CD14-positive monocyte (primary cell): ENCODE data around the gene ZNF367. TPM values are rescaled to one million over a fixed set of nuclear protein-coding genes. Genes with fewer than 3 reads are reported as not detected.

ENCODE experiments used
- DNase-seq, 3 donors: peaks; one replicate each; pipeline ENCODE4 v3.0.0-alpha.2; 2011 to 2022
- H2AFZ ChIP-seq: 2 replicates; pipeline ENCODE4 v1.6.0; 2012; ENCODE audit warnings: mild to moderate bottlenecking, low read depth, low read length, inconsistent platforms; ENCODE audit not compliant: insufficient read depth, poor library complexity, severe bottlenecking
- H3K27ac ChIP-seq, 2 donors: 1 replicate in 1 of 2; 2 replicates in 1 of 2; pipeline ENCODE4 v1.5.1; 2012 to 2013; ENCODE audit warnings: low read length in 2 of 2, control low read depth in 1 of 2, inconsistent platforms in 1 of 2, low read depth in 1 of 2, mild to moderate bottlenecking in 1 of 2
- H3K27me3 ChIP-seq, 2 donors: one replicate each; pipeline versions ENCODE4 v1.6.0 to v1.6.1; 2011 to 2013; ENCODE audit warnings: low read length in 2 of 2; ENCODE audit not compliant: control insufficient read depth in 2 of 2, insufficient read depth in 2 of 2
- H3K36me3 ChIP-seq, 2 donors: replicated peaks in 1 of 2; 1 replicate in 1 of 2; 2 replicates in 1 of 2; pipeline versions ENCODE4 v1.5.1 to v1.6.1; 2012 to 2013; ENCODE audit warnings: low read length in 2 of 2, control low read depth in 1 of 2, inconsistent platforms in 1 of 2, mild to moderate bottlenecking in 1 of 2; ENCODE audit not compliant: insufficient read depth in 2 of 2, control insufficient read depth in 1 of 2
- H3K4me1 ChIP-seq, 2 donors: 1 replicate in 1 of 2; 2 replicates in 1 of 2; pipeline versions ENCODE4 v1.5.1 to v1.6.1; 2012 to 2013; ENCODE audit warnings: low read length in 2 of 2, control low read depth in 1 of 2, inconsistent platforms in 1 of 2, mild to moderate bottlenecking in 1 of 2, moderate library complexity in 1 of 2; ENCODE audit not compliant: insufficient read depth in 2 of 2, control insufficient read depth in 1 of 2
- H3K4me2 ChIP-seq: replicated peaks from 2 replicates; pipeline ENCODE3; 2012; ENCODE audit warnings: low read length, moderate library complexity, mild to moderate bottlenecking; ENCODE audit not compliant: poor library complexity, severe bottlenecking; ENCODE audit errors: extremely low read depth
- H3K4me3 ChIP-seq, 3 experiments: fragments of 200-600 bp in 1 of 3; sonication (generic) in 1 of 3; replicated peaks in 1 of 3; 1 replicate in 2 of 3; 2 replicates in 1 of 3; pipeline ENCODE4 v1.5.1; 2011 to 2013; ENCODE audit warnings: low read length in 3 of 3, mild to moderate bottlenecking in 3 of 3, control low read depth in 2 of 3, low read depth in 2 of 3, inconsistent platforms in 1 of 3, moderate library complexity in 1 of 3
- H3K79me2 ChIP-seq: 2 replicates; pipeline ENCODE4 v1.6.0; 2012; ENCODE audit warnings: mild to moderate bottlenecking, control low read depth, inconsistent platforms, low read length, moderate library complexity; ENCODE audit not compliant: insufficient read depth
- H3K9ac ChIP-seq: 2 replicates; pipeline ENCODE4 v1.6.0; 2017; ENCODE audit warnings: low read length, mild to moderate bottlenecking; ENCODE audit not compliant: insufficient read depth, poor library complexity, severe bottlenecking
- H3K9me3 ChIP-seq, 2 donors: replicated peaks in 1 of 2; 1 replicate in 1 of 2; 2 replicates in 1 of 2; pipeline versions ENCODE4 v1.5.1 to v1.6.1; 2012 to 2013; ENCODE audit warnings: low read length in 2 of 2, control low read depth in 1 of 2; ENCODE audit not compliant: control insufficient read depth in 1 of 2, insufficient read depth in 1 of 2
- H4K20me1 ChIP-seq: 2 replicates; pipeline ENCODE4 v1.6.0; 2012; ENCODE audit warnings: mild to moderate bottlenecking, low read length, control low read depth, moderate library complexity; ENCODE audit not compliant: insufficient read depth
- H3K27ac Mint-ChIP-seq, 7 donors: one replicate each; pipeline ENCODE4 v1.8.0; 2020; ENCODE audit warnings: mild to moderate bottlenecking in 7 of 7, mixed read lengths in 7 of 7, moderate library complexity in 6 of 7, inconsistent platforms in 2 of 7
- H3K27me3 Mint-ChIP-seq, 3 donors: one replicate each; pipeline ENCODE4 v1.8.0; 2021 to 2022; ENCODE audit warnings: low read depth in 3 of 3, mild to moderate bottlenecking in 3 of 3, mixed read lengths in 3 of 3, moderate library complexity in 3 of 3, inconsistent platforms in 1 of 3
- H3K36me3 Mint-ChIP-seq, 2 donors: one replicate each; pipeline ENCODE4 v1.8.0; 2020; ENCODE audit warnings: mixed read lengths in 2 of 2, inconsistent platforms in 1 of 2, mild to moderate bottlenecking in 1 of 2
- H3K4me1 Mint-ChIP-seq: one replicate; pipeline ENCODE4 v1.8.0; 2020; ENCODE audit warnings: mild to moderate bottlenecking, mixed read lengths
- H3K4me3 Mint-ChIP-seq, 2 donors: one replicate each; pipeline ENCODE4 v1.8.0; 2020; ENCODE audit warnings: mild to moderate bottlenecking in 2 of 2, mixed read lengths in 2 of 2, moderate library complexity in 1 of 2
- H3K9me3 Mint-ChIP-seq, 7 donors: one replicate each; pipeline ENCODE4 v1.8.0; 2020 to 2022; ENCODE audit warnings: mixed read lengths in 7 of 7, mild to moderate bottlenecking in 6 of 7, moderate library complexity in 6 of 7, inconsistent platforms in 2 of 7
- WGBS: methylation state at CpG from one replicate; pipeline ENCODE4 v1.1.5; 2013; ENCODE audit warnings: missing lambda C conversion rate; ENCODE audit not compliant: insufficient coverage; 5-methylcytosine and 5-hydroxymethylcytosine counted together
- intact Hi-C, 2 donors: fragments of 100-400 bp; cut with micrococcal nuclease; formaldehyde crosslinking; loops; one replicate each; pipeline versions ENCODE4 v1.15.0 to v1.15.1; 2023
- polyA plus RNA-seq, 3 donors: library from polyadenylated mRNA; depleted of rRNA in 1 of 3; unstranded in 2 of 3; stranded (reverse) in 1 of 3; fragments of 300-500 nt in 2 of 3; fragments of >200 nt in 1 of 3; fragmentation: Illumina TruSeq in 2 of 3; gene quantifications; 1 replicate in 2 of 3; 2 replicates in 1 of 3; pipeline ENCODE4 v1.2.3, GENCODE V29; 2012 to 2021
- TF ChIP-seq, protein P1 (sequence below): fragments of 200-600 bp; IDR thresholded peaks from one replicate; pipeline ENCODE4 v1.8.0; 2022; ENCODE audit warnings: antibody characterized with exemption, mild to moderate bottlenecking

The ZNF367 gene
- polyA plus RNA-seq, 3 donors: 0.08 to 0.21 TPM; not detected in 1

DNA sequence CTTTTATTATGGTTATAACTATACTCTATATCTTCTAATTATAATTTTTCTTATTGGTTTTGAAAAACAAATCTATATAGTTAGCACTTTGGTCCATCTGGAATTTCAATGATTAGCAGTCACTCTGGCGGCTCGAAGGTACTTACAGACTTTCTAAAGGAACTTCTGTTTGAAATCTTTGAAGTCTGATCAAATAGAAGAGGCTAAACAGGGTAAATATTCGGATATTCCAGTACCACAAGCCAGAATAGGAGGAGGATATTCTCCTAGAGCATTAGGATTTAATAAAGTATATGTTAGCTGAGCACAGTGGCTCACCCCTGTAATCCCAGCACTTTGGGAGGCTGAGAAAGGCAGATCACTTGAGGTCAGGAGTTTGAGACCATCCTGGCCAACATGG, 77.5 kb downstream of the ZNF367 start:
- 93% methylated on average over 3 of the region's 3 CpGs for WGBS
- intact Hi-C loops: no loop called here

DNA sequence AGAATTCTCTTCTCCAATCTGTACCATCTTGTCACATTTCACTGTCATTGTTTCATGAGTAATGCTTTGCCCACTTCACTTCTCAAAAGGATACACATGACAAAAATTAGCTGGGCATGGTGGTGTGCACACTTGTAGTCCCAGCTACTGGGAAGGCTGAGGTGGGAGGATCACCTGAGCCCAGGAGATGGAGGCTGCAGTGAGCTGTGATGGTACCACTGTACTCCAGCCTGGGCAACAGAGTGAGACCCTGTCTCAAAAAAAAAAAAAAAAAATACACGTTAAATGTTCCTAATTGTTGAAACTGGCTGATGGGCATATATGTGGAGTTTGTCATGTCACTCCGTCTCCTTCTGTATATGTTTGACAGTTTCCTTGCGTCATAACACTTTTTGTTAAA, 79.9 kb downstream of the ZNF367 start:
- Histone ChIP-seq H3K4me3 (no peak overlapping the region), H3K9me3 (no peaks in the 10 kb centered on the region), H2AFZ (no peak overlapping the region), H3K4me2 (no peak overlapping the region), H3K9ac (no peak overlapping the region), H3K79me2 (no peaks in the 10 kb centered on the region), H4K20me1 (no peaks in the 10 kb centered on the region), H3K27me3 (no peaks in the 10 kb centered on the region), H3K27ac (no peak overlapping the region), H3K4me1 (no peaks in the 10 kb centered on the region), H3K36me3 (peaks cover 0 to 7% of the 10 kb centered on the region in 2 donors)
- Mint-ChIP-seq H3K4me1 (peaks cover 5% of the 10 kb centered on the region), H3K9me3 (no peaks in the 10 kb centered on the region), H3K27ac (no peak overlapping the region), H3K27me3 (no peaks in the 10 kb centered on the region), H3K36me3 (peaks cover 0 to 12% of the 10 kb centered on the region in 2 donors), H3K4me3 (no peak overlapping the region)
- TF ChIP-seq, protein P1, sequence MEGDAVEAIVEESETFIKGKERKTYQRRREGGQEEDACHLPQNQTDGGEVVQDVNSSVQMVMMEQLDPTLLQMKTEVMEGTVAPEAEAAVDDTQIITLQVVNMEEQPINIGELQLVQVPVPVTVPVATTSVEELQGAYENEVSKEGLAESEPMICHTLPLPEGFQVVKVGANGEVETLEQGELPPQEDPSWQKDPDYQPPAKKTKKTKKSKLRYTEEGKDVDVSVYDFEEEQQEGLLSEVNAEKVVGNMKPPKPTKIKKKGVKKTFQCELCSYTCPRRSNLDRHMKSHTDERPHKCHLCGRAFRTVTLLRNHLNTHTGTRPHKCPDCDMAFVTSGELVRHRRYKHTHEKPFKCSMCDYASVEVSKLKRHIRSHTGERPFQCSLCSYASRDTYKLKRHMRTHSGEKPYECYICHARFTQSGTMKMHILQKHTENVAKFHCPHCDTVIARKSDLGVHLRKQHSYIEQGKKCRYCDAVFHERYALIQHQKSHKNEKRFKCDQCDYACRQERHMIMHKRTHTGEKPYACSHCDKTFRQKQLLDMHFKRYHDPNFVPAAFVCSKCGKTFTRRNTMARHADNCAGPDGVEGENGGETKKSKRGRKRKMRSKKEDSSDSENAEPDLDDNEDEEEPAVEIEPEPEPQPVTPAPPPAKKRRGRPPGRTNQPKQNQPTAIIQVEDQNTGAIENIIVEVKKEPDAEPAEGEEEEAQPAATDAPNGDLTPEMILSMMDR: no peak
- no peak for DNase-seq
- no CpG with 5 or more reads among the region's 3 CpGs for WGBS
- intact Hi-C loops: no loop called here

More for the DNA sequence above, 77.5 kb downstream of the ZNF367 start:
- peaks cover 0 to 7% of the 10 kb centered on the region in 2 donors for H3K36me3 ChIP-seq
- no peak overlapping the region for H2AFZ ChIP-seq
- no peaks in the 10 kb centered on the region for H4K20me1 ChIP-seq
- H3K4me1 ChIP-seq: no peaks in the 10 kb centered on the region
- Mint-ChIP-seq H3K27me3 (no peaks in the 10 kb centered on the region), H3K4me3 (no peak overlapping the region), H3K4me1 (peaks cover 10% of the 10 kb centered on the region), H3K36me3 (peaks cover 0 to 12% of the 10 kb centered on the region in 2 donors), H3K27ac (no peak overlapping the region), H3K9me3 (no peaks in the 10 kb centered on the region)
- no peak for DNase-seq
- TF ChIP-seq, protein P1: no peak
- no peaks in the 10 kb centered on the region for H3K79me2 ChIP-seq
- no peaks in the 10 kb centered on the region for H3K27me3 ChIP-seq
- no peak overlapping the region for H3K27ac ChIP-seq
- H3K4me3 ChIP-seq: no peak overlapping the region
- H3K9me3 ChIP-seq: no peaks in the 10 kb centered on the region
- no peak overlapping the region for H3K4me2 ChIP-seq
- no peak overlapping the region for H3K9ac ChIP-seq

Other genes with a start within 250 kb of the ZNF367 start
- gene HSD17B3, start 116.2 kb downstream of the ZNF367 start, polyA plus RNA-seq: under 1 TPM in 1 of 3 donors, not detected in 2; 0.09 TPM
- 10 to 100 TPM; 14.8 to 27.4 (median 20.0) TPM for gene SLC35D2, start 34.7 kb downstream of the ZNF367 start, polyA plus RNA-seq
- gene HABP4, start 31.8 kb upstream of the ZNF367 start, polyA plus RNA-seq: under 1 TPM; 0.54 to 0.97 (median 0.68) TPM
- under 1 TPM; 0.03 to 0.47 (median 0.44) TPM for gene CDC14B, start 201.5 kb upstream of the ZNF367 start, polyA plus RNA-seq
- gene PRXL2C, start 236.9 kb upstream of the ZNF367 start, polyA plus RNA-seq: 10 to 100 TPM in 1 of 3 donors, 1 to 10 TPM in 2; 9.2 to 14.6 (median 9.3) TPM